HL-60 (cell line): Measurements from ENCODE around the gene GPR149.

Experiments used
- SPI1 ChIP-seq: IDR thresholded peaks from 2 replicates; pipeline ENCODE4 v1.6.1; 2012; ENCODE audit warnings: low read depth, mild to moderate bottlenecking, borderline replicate concordance
- TF ChIP-seq, protein P1 (sequence below): IDR thresholded peaks from one replicate; pipeline ENCODE4 v1.5.1; 2011; ENCODE audit warnings: low read length, control low read depth, inconsistent platforms; ENCODE audit not compliant: insufficient read depth
- TF ChIP-seq, protein P2 (sequence below): IDR thresholded peaks from 2 replicates; pipeline ENCODE4 v1.6.1; 2012; ENCODE audit warnings: low read depth; ENCODE audit not compliant: insufficient replicate concordance

DNA sequence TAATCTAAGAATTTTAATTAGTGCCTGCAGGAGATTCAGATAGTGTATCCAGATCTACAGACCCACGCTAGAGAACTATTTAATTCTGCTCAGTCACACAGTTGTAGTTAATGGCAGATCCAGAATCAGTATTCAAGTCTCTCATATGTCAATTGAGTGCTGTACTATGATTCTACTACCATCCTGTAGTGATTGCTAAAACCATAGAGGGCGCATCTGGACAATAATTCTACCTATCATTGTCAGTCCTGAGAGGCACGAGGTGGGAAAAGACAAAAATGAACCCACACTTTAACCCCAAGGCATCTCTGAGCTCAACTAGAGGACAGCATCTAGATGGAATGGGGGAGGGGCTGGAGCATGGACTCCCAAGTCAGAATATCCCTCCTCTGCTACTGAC is 128.4 kb downstream of the GPR149 start:
- TF ChIP-seq, protein P1, sequence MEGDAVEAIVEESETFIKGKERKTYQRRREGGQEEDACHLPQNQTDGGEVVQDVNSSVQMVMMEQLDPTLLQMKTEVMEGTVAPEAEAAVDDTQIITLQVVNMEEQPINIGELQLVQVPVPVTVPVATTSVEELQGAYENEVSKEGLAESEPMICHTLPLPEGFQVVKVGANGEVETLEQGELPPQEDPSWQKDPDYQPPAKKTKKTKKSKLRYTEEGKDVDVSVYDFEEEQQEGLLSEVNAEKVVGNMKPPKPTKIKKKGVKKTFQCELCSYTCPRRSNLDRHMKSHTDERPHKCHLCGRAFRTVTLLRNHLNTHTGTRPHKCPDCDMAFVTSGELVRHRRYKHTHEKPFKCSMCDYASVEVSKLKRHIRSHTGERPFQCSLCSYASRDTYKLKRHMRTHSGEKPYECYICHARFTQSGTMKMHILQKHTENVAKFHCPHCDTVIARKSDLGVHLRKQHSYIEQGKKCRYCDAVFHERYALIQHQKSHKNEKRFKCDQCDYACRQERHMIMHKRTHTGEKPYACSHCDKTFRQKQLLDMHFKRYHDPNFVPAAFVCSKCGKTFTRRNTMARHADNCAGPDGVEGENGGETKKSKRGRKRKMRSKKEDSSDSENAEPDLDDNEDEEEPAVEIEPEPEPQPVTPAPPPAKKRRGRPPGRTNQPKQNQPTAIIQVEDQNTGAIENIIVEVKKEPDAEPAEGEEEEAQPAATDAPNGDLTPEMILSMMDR, result no peak
- no peak for TF ChIP-seq SPI1
- TF ChIP-seq, protein P2, sequence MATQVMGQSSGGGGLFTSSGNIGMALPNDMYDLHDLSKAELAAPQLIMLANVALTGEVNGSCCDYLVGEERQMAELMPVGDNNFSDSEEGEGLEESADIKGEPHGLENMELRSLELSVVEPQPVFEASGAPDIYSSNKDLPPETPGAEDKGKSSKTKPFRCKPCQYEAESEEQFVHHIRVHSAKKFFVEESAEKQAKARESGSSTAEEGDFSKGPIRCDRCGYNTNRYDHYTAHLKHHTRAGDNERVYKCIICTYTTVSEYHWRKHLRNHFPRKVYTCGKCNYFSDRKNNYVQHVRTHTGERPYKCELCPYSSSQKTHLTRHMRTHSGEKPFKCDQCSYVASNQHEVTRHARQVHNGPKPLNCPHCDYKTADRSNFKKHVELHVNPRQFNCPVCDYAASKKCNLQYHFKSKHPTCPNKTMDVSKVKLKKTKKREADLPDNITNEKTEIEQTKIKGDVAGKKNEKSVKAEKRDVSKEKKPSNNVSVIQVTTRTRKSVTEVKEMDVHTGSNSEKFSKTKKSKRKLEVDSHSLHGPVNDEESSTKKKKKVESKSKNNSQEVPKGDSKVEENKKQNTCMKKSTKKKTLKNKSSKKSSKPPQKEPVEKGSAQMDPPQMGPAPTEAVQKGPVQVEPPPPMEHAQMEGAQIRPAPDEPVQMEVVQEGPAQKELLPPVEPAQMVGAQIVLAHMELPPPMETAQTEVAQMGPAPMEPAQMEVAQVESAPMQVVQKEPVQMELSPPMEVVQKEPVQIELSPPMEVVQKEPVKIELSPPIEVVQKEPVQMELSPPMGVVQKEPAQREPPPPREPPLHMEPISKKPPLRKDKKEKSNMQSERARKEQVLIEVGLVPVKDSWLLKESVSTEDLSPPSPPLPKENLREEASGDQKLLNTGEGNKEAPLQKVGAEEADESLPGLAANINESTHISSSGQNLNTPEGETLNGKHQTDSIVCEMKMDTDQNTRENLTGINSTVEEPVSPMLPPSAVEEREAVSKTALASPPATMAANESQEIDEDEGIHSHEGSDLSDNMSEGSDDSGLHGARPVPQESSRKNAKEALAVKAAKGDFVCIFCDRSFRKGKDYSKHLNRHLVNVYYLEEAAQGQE, result no peak
